DND-41 (cell line): Measurements from ENCODE around the gene GABPB2.

Source experiments
- CTCF ChIP-seq: IDR thresholded peaks from 2 replicates; pipeline ENCODE4 v1.5.1; 2012; ENCODE audit warnings: borderline replicate concordance, low read length, moderate library complexity, mild to moderate bottlenecking; ENCODE audit not compliant: poor library complexity, severe bottlenecking; ENCODE audit errors: extremely low read depth
- EZH2 ChIP-seq: IDR thresholded peaks from 3 replicates; pipeline ENCODE4 v1.6.1; 2012; ENCODE audit warnings: borderline replicate concordance, low read depth, mild to moderate bottlenecking, moderate library complexity, low read length, inconsistent platforms; ENCODE audit not compliant: severe bottlenecking

GRCh38 chr1:151132335-151133017 is 61.9 kb downstream of the GABPB2 start:
- no peak for TF ChIP-seq CTCF
- no peak for TF ChIP-seq EZH2
